Endothelial cell of umbilical vein (primary cell): ENCODE data around the gene PRKCG.

Experiments used
- CTCF ChIP-seq, 2 donors: IDR thresholded peaks; 1 replicate in 1 of 2; 2 replicates in 1 of 2; pipeline ENCODE4 v1.5.1; 2011; ENCODE audit warnings: low read length in 2 of 2, mild to moderate bottlenecking in 2 of 2, moderate library complexity in 2 of 2, control low read depth in 1 of 2, inconsistent platforms in 1 of 2, low read depth in 1 of 2; ENCODE audit not compliant: insufficient read depth in 1 of 2; ENCODE audit errors: extremely low read depth in 1 of 2
- EZH2 ChIP-seq: IDR thresholded peaks from 2 replicates; pipeline ENCODE4 v1.6.1; 2012; ENCODE audit warnings: borderline replicate concordance, low read depth, mild to moderate bottlenecking, moderate library complexity, low read length, inconsistent platforms; ENCODE audit not compliant: severe bottlenecking
- GATA2 ChIP-seq: IDR thresholded peaks from 2 replicates; pipeline ENCODE4 v1.7.0; 2011; ENCODE audit warnings: low read depth, mild to moderate bottlenecking, moderate library complexity, mixed read lengths, low read length; ENCODE audit not compliant: insufficient read length, insufficient read depth
- JUN ChIP-seq: IDR thresholded peaks from 2 replicates; pipeline ENCODE4 v1.6.1; 2011; ENCODE audit warnings: borderline replicate concordance, low read depth; ENCODE audit not compliant: insufficient read length, insufficient read depth
- MAX ChIP-seq: IDR thresholded peaks from 2 replicates; pipeline ENCODE4 v1.6.1; 2011; ENCODE audit not compliant: insufficient read depth, insufficient read length
- MYC ChIP-seq: IDR thresholded peaks from one replicate; pipeline ENCODE4 v1.6.1; 2011; ENCODE audit warnings: mild to moderate bottlenecking, low read depth, low read length
- POLR2A ChIP-seq: IDR thresholded peaks from 2 replicates; pipeline ENCODE4 v1.6.1; 2012; ENCODE audit warnings: low read depth, mild to moderate bottlenecking, control low read depth, low read length
- POLR2AphosphoS5 ChIP-seq: IDR thresholded peaks from 2 replicates; pipeline ENCODE4 v1.6.1; 2012; ENCODE audit warnings: low read depth, mild to moderate bottlenecking, control low read depth, low read length, moderate library complexity; ENCODE audit not compliant: insufficient read depth

- TF ChIP-seq CTCF (IDR thresholded peaks at IDR 0.05; ENCODE audit: extremely low read depth in 1 of 2, insufficient read depth in 1 of 2, low read depth in 1 of 2, low read length in 2 of 2), result no peak
- TF ChIP-seq POLR2A, result peak; percentile 37
- TF ChIP-seq EZH2, result no peak
- no peak for TF ChIP-seq POLR2AphosphoS5
- no peak for TF ChIP-seq GATA2
- no peak for TF ChIP-seq MAX
- TF ChIP-seq MYC, result no peak
- TF ChIP-seq JUN, result no peak
These were observed 13.7 kb upstream of the PRKCG start for GRCh38 chr19:53868091-53868891.
